HFFc6 (cell line): ENCODE data around the gene MAMLD1. TPM values are rescaled to one million over a fixed set of nuclear protein-coding genes. Genes with fewer than 3 reads are reported as not detected.

Source experiments
- DNase-seq: peaks from one replicate; pipeline ENCODE4 v3.0.0-alpha.2; 2018
- H3K27ac Mint-ChIP-seq: 2 replicates; pipeline ENCODE4 v1.8.0; 2020; ENCODE audit warnings: mild to moderate bottlenecking, mixed read lengths
- H3K27me3 Mint-ChIP-seq: 2 replicates; pipeline ENCODE4 v1.8.0; 2021; ENCODE audit warnings: mild to moderate bottlenecking, moderate library complexity, mixed read lengths; ENCODE audit not compliant: insufficient read depth
- H3K36me3 Mint-ChIP-seq: 2 replicates; pipeline ENCODE4 v1.8.0; 2021; ENCODE audit warnings: low read depth, mixed read lengths
- H3K4me1 Mint-ChIP-seq: 2 replicates; pipeline ENCODE4 v1.8.0; 2020; ENCODE audit warnings: low read depth, mixed read lengths
- H3K4me3 Mint-ChIP-seq: 2 replicates; pipeline ENCODE4 v1.8.0; 2020; ENCODE audit warnings: mild to moderate bottlenecking, moderate library complexity, mixed read lengths
- H3K9me3 Mint-ChIP-seq: 2 replicates; pipeline ENCODE4 v1.8.0; 2020; ENCODE audit warnings: mild to moderate bottlenecking, mixed read lengths
- total RNA-seq, 6 experiments: library from RNA; stranded (reverse); fragmentation: NEBNext Ultra II Directional; extraction: Animal tissue kit (Norgen Biotek cat#: 25700); gene quantifications; 2 replicates in 1 of 6; 3 replicates in 5 of 6; pipeline ENCODE4 v1.2.3, GENCODE V29; 2021
- TF ChIP-seq, protein P1 (sequence below): fragments of 200-600 bp; sonication (generic); IDR thresholded peaks from 2 replicates; pipeline ENCODE4 v1.5.0; 2021; ENCODE audit warnings: antibody characterized with exemption, mild to moderate bottlenecking

Gene MAMLD1
- total RNA-seq, 6 experiments from 2014 or later: 4.0 to 5.3 (median 4.7) TPM

DNA sequence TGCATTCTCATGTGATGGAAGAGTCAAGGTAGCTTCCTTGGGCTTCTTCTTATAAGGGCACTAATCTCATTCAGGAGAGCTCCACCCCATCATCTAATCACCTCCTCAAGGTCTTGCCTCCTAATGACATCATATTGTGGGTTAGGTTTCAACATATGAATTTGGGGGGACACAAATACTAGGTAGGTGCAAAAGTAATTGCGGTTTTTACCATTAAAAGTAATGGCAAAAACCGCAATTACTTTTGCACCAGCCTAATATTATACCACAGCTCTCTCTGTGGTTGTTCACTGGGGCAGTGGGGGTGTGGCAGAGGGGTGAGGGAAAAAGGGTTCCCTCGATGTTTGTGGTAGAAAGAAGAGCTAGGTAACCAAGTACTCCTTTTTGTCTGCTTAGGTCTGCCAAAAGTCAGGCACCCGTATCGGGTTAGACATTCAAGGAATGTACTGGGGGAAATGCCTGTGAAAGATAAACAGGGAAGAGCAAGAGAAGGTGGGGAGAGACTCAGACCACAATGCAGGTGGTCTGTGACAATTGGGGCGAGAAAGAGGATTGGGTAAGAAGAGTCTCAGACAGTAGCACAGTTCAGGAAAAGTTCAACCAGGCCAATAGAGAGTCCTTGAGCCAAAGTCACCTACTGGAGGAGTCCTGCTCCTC lies 126.4 kb downstream of the MAMLD1 start:
- Mint-ChIP-seq H3K9me3 (no peaks in the 10 kb centered on the region), H3K27me3 (no peaks in the 10 kb centered on the region), H3K4me3 (no peak overlapping the region), H3K36me3 (no peaks in the 10 kb centered on the region), H3K4me1 (no peaks in the 10 kb centered on the region), H3K27ac (no peak overlapping the region)
- TF ChIP-seq, protein P1, sequence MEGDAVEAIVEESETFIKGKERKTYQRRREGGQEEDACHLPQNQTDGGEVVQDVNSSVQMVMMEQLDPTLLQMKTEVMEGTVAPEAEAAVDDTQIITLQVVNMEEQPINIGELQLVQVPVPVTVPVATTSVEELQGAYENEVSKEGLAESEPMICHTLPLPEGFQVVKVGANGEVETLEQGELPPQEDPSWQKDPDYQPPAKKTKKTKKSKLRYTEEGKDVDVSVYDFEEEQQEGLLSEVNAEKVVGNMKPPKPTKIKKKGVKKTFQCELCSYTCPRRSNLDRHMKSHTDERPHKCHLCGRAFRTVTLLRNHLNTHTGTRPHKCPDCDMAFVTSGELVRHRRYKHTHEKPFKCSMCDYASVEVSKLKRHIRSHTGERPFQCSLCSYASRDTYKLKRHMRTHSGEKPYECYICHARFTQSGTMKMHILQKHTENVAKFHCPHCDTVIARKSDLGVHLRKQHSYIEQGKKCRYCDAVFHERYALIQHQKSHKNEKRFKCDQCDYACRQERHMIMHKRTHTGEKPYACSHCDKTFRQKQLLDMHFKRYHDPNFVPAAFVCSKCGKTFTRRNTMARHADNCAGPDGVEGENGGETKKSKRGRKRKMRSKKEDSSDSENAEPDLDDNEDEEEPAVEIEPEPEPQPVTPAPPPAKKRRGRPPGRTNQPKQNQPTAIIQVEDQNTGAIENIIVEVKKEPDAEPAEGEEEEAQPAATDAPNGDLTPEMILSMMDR: no peak
- DNase-seq: no peak

DNA sequence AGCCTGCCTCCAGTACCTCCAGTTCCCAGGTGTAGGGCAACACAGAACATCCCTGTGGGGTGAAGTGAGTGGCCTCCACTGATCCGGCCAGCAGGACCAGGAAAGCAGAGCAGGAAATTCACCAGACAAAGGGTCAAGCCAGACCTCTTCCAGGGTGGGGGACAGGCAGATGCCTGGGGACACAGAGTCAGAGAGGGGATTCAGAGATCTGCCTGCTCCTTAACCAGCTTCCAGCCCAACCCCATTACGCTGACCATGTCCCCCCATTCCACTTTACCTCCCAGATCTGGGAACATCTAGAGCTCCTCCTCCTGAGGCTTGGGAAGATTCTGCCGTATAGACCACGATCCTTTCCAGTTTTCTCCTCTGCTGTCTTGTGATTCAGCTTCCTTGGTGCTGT lies 132.4 kb downstream of the MAMLD1 start:
- no peaks in the 10 kb centered on the region for H3K9me3 Mint-ChIP-seq
- DNase-seq: no peak
- TF ChIP-seq, protein P1: no peak
- no peaks in the 10 kb centered on the region for H3K27me3 Mint-ChIP-seq
- H3K36me3 Mint-ChIP-seq: no peaks in the 10 kb centered on the region
- no peak overlapping the region for H3K4me3 Mint-ChIP-seq
- 0 out of 2 replicates have a peak, but pooled peaks cover 7% of the 10 kb centered on the region for H3K4me1 Mint-ChIP-seq
- no peak overlapping the region for H3K27ac Mint-ChIP-seq

DNA sequence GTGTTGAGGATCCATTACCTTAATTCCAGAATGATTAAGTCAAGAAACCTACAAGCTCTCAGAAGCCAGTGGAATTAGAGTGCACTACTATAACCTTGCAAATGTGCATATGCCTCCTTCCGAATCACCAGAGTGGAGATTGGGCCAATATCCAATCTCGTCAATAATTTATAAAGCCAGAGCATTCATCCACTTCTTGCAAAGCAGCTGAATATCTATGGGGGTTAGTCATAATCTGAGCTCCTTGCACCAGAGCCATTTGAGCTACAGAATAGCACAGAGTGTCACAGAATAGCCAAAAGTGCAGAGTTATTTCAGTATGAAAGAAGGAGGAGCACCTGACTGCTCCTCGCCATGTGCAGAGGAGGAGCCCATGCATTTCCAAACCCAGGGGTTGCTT lies 136.1 kb downstream of the MAMLD1 start:
- DNase-seq: no peak
- TF ChIP-seq, protein P1: no peak
- Mint-ChIP-seq H3K9me3 (no peaks in the 10 kb centered on the region), H3K36me3 (no peaks in the 10 kb centered on the region), H3K27me3 (no peaks in the 10 kb centered on the region), H3K4me3 (no peak overlapping the region), H3K4me1 (peaks cover 14% of the 10 kb centered on the region), H3K27ac (no peak overlapping the region)

DNA sequence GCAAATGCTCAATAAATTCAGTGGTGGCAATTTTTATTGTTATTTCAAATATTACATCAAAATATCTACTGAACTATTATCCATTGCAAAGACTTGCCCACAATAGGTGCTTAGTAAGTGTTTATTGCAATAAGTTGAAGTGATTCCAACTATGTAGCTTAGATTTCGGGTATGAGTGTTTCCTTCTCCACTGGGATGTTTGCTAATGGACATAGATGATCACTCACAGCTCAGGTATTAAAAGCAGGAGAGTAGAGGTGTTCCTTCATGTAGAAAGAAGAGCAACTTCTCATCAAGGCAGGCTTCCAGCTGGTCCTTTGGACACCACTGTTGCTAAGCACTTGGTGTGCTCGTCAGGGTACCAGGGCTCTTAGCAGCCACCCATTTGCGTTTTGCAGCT lies 139.0 kb downstream of the MAMLD1 start:
- TF ChIP-seq, protein P1: no peak
- DNase-seq: no peak
- Mint-ChIP-seq H3K4me3 (no peak overlapping the region), H3K27ac (no peak overlapping the region), H3K9me3 (no peaks in the 10 kb centered on the region), H3K27me3 (no peaks in the 10 kb centered on the region), H3K36me3 (no peaks in the 10 kb centered on the region), H3K4me1 (peaks cover 25% of the 10 kb centered on the region)

DNA sequence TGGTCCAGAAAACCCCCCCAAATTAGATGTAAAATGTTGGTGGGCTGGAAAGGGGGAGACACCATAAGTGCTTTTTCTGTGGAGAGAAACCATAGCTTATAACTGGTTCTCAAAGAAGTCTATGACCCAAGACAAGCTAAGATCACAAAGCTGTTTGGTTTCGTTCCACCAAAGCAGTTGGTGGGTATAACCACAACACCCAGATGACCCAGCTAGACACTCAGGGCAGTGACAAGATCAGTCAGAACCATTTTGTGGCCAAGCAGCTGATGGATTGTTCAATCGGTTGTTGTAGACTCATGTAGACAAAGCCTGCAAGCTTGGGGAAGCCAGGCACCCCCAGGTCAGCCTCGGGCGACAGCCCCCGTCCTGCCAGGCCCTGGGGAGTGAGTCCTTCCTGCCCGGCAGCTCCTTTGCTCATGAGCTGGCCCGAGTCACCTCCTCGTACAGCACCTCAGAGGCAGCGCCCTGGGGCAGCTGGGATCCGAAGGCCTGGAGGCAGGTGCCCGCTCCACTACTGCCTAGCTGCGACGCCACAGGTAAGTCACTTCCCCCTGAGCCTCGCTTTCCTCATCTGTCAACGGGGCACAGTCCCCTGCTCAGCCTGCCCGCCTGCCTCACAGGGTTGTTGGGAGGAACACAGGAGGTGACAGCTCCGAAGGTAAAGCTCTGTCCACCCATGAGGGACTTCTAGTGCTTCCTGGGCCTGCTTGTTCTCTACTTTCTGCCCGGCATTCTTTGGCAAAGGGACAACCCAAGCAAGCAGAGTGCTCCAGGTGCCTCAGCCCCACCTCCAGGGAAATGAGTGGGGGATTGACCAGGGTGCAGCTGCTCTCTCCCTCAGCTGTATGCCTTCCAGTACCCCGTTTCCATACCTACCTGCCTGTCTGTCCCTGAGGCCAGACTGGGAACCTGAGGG lies 140.1 kb downstream of the MAMLD1 start:
- TF ChIP-seq, protein P1: no peak
- no peaks in the 10 kb centered on the region for H3K36me3 Mint-ChIP-seq
- H3K4me3 Mint-ChIP-seq: no peak overlapping the region
- no peaks in the 10 kb centered on the region for H3K27me3 Mint-ChIP-seq
- H3K9me3 Mint-ChIP-seq: no peaks in the 10 kb centered on the region
- H3K4me1 Mint-ChIP-seq: peaks cover 25% of the 10 kb centered on the region
- no peak for DNase-seq
- H3K27ac Mint-ChIP-seq: no peak overlapping the region
